ENCODE data around the gene OPA3.

GRCh38 chr19:45601115-45601514, 16.5 kb upstream of the OPA3 start:
- TF ChIP-seq CTCF (IDR thresholded peaks at IDR 0.05) (no peak), POLR2A (IDR thresholded peaks at IDR 0.05) (peak in 1 of 2 donors; percentile 22)

Measured in heart left ventricle (tissue), 13 donors.